OCI-LY1 (cell line): ENCODE measurements around the gene PTPN13.

Experiments
- H2AFZ ChIP-seq: fragments of 200-600 bp; sonication (generic), shearing (Covaris generic); 2 replicates; pipeline ENCODE4 v1.6.0; 2014; ENCODE audit warnings: antibody characterized with exemption, mild to moderate bottlenecking, low read length
- H3F3A ChIP-seq: fragments of 200-600 bp; sonication (generic), shearing (Covaris generic); 2 replicates; pipeline ENCODE4 v1.6.0; 2014; ENCODE audit warnings: mild to moderate bottlenecking, antibody characterized with exemption, low read length, moderate library complexity; ENCODE audit not compliant: insufficient read depth
- H3K27ac ChIP-seq: fragments of 200-600 bp; sonication (generic); 2 replicates; pipeline ENCODE4 v1.5.1; 2014; ENCODE audit warnings: low read length, mixed run types, mild to moderate bottlenecking, low read depth; ENCODE audit not compliant: poor library complexity, severe bottlenecking
- H3K27me3 ChIP-seq: fragments of 200-600 bp; sonication (generic); 2 replicates; pipeline ENCODE4 v1.6.0; 2014; ENCODE audit warnings: antibody characterized with exemption, mild to moderate bottlenecking, low read length, moderate library complexity; ENCODE audit not compliant: insufficient read depth
- H3K36me3 ChIP-seq: fragments of 200-600 bp; sonication (generic); 2 replicates; pipeline ENCODE4 v1.6.1; 2014; ENCODE audit warnings: mild to moderate bottlenecking, antibody characterized with exemption, low read length, moderate library complexity, mixed read lengths; ENCODE audit not compliant: insufficient read depth
- H3K4me1 ChIP-seq: fragments of 200-600 bp; sonication (generic); 2 replicates; pipeline ENCODE4 v1.5.1; 2014; ENCODE audit warnings: mild to moderate bottlenecking, low read length, moderate library complexity; ENCODE audit not compliant: insufficient read depth, severe bottlenecking
- H3K4me2 ChIP-seq: fragments of 200-600 bp; sonication (generic), shearing (Covaris generic); 2 replicates; pipeline ENCODE4 v1.6.1; 2014; ENCODE audit warnings: low read length
- H3K4me3 ChIP-seq: fragments of 200-600 bp; sonication (generic); 2 replicates; pipeline ENCODE4 v1.5.1; 2014; ENCODE audit warnings: low read length, low read depth, mild to moderate bottlenecking, mixed read lengths; ENCODE audit not compliant: poor library complexity, severe bottlenecking
- H3K79me2 ChIP-seq: fragments of 200-600 bp; shearing (Covaris generic); 2 replicates; pipeline ENCODE4 v1.6.1; 2016; ENCODE audit warnings: mixed run types, low read length, mixed read lengths; ENCODE audit not compliant: insufficient read depth
- H3K9ac ChIP-seq: fragments of 200-600 bp; sonication (generic), shearing (Covaris generic); 2 replicates; pipeline ENCODE4 v1.6.1; 2014; ENCODE audit warnings: mild to moderate bottlenecking, low read length, mixed read lengths
- H3K9me2 ChIP-seq: fragments of 200-600 bp; sonication (generic), shearing (Covaris generic); 2 replicates; pipeline ENCODE4 v1.6.1; 2014; ENCODE audit warnings: low read depth, mild to moderate bottlenecking, low read length, mixed read lengths
- H3K9me3 ChIP-seq: fragments of 200-600 bp; shearing (Covaris generic); 2 replicates; pipeline ENCODE4 v1.6.1; 2014; ENCODE audit warnings: low read length, mixed read lengths
- H4K20me1 ChIP-seq: fragments of 200-600 bp; sonication (generic), shearing (Covaris generic); 2 replicates; pipeline ENCODE4 v1.6.0; 2016; ENCODE audit warnings: mild to moderate bottlenecking, low read length; ENCODE audit not compliant: insufficient read depth
- CTCF ChIP-seq: fragments of 200-600 bp; sonication (generic), shearing (Covaris generic); IDR thresholded peaks from 2 replicates; pipeline ENCODE4 v1.5.1; 2017; ENCODE audit warnings: mild to moderate bottlenecking, antibody characterized with exemption, low read length, moderate library complexity, mixed read lengths
- EZH2 ChIP-seq: fragments of 200-600 bp; sonication (generic), shearing (Covaris generic); IDR thresholded peaks from 2 replicates; pipeline ENCODE4 v1.8.0; 2017; ENCODE audit warnings: borderline replicate concordance, mixed run types, mild to moderate bottlenecking, antibody characterized with exemption, low read length, moderate library complexity, mixed read lengths

The PTPN13 gene

GRCh38 chr4:86569103-86569870 is 24.8 kb upstream of the PTPN13 start:
- Histone ChIP-seq H3K27ac (no peak overlapping the region), H3K4me1 (no peaks in the 10 kb centered on the region)

DNA sequence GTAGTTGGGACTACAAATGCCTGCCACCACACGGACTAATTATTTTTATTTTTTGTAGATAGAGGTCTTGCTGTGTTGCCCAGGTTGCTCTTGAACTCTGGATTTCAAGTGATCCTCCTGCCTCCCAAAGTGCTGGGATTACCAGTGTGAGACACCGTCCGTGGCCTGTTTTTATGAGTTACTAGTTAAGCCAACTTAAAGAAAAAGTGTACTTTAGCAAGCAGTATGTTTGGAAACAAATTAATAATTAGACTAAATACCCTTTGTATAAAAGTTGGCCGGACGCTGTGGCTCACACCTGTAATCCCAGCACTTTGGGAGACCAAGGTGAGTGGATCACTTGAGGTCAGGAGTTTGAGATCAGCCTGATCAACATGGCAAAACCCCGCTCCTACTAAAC is 14.2 kb upstream of the PTPN13 start:
- no peaks in the 10 kb centered on the region for H4K20me1 ChIP-seq
- no peak for TF ChIP-seq EZH2
- no peak for TF ChIP-seq CTCF
- H3F3A ChIP-seq = no peaks in the 10 kb centered on the region
- no peaks in the 10 kb centered on the region for H3K4me1 ChIP-seq
- H3K36me3 ChIP-seq = no peaks in the 10 kb centered on the region
- H2AFZ ChIP-seq = no peak overlapping the region
- H3K9me3 ChIP-seq = no peaks in the 10 kb centered on the region
- no peaks in the 10 kb centered on the region for H3K79me2 ChIP-seq
- H3K27me3 ChIP-seq = no peaks in the 10 kb centered on the region
- H3K9ac ChIP-seq = no peak overlapping the region
- no peak overlapping the region for H3K27ac ChIP-seq
- H3K4me3 ChIP-seq = no peak overlapping the region
- H3K4me2 ChIP-seq = no peak overlapping the region
- no peaks in the 10 kb centered on the region for H3K9me2 ChIP-seq

More at GRCh38 chr4:86569103-86569870, 24.8 kb upstream of the PTPN13 start:
- Histone ChIP-seq H3K36me3 (no peaks in the 10 kb centered on the region), H3K9me3 (no peaks in the 10 kb centered on the region), H2AFZ (no peak overlapping the region), H3K9ac (no peak overlapping the region), H3K4me3 (no peak overlapping the region), H3K79me2 (no peaks in the 10 kb centered on the region), H3K27me3 (no peaks in the 10 kb centered on the region), H3K4me2 (no peak overlapping the region), H3K9me2 (no peaks in the 10 kb centered on the region), H3F3A (no peaks in the 10 kb centered on the region), H4K20me1 (no peaks in the 10 kb centered on the region)
- TF ChIP-seq CTCF (no peak), EZH2 (no peak)

DNA sequence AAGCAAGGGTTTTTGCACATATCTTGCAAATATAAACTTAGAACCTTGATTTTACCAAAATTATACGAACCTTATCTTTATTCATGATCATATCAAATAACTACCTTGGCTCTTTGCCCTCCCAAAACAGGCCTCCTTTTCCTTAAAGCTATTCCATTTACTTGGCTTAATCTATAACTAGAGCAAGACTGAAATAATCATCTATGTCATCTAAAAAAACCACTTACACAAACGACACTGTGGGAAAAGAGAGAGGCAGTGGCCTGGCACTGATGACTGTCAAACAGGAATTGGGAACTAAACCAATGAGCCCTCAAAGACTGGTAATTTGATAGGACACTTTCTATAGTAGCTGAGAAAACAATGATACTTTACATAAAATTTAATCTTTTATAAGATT is 11.7 kb upstream of the PTPN13 start:
- Histone ChIP-seq H3K4me3 (no peak overlapping the region), H3K27ac (no peak overlapping the region), H3K9me3 (no peaks in the 10 kb centered on the region), H3K79me2 (no peaks in the 10 kb centered on the region), H3K4me1 (no peaks in the 10 kb centered on the region), H3K9ac (no peak overlapping the region), H2AFZ (no peak overlapping the region), H3K4me2 (no peak overlapping the region), H3K9me2 (no peaks in the 10 kb centered on the region), H3K27me3 (no peaks in the 10 kb centered on the region), H4K20me1 (no peaks in the 10 kb centered on the region), H3K36me3 (no peaks in the 10 kb centered on the region), H3F3A (no peaks in the 10 kb centered on the region)
- TF ChIP-seq EZH2 (no peak), CTCF (no peak)
